GM19193 (cell line): ENCODE data around the gene FAR2.

Source experiments
- POLR2A ChIP-seq: IDR thresholded peaks from 4 replicates; pipeline ENCODE4 v1.6.1; 2011; ENCODE audit not compliant: insufficient read depth, insufficient read length; ENCODE audit errors: extremely low read depth

Gene FAR2

DNA sequence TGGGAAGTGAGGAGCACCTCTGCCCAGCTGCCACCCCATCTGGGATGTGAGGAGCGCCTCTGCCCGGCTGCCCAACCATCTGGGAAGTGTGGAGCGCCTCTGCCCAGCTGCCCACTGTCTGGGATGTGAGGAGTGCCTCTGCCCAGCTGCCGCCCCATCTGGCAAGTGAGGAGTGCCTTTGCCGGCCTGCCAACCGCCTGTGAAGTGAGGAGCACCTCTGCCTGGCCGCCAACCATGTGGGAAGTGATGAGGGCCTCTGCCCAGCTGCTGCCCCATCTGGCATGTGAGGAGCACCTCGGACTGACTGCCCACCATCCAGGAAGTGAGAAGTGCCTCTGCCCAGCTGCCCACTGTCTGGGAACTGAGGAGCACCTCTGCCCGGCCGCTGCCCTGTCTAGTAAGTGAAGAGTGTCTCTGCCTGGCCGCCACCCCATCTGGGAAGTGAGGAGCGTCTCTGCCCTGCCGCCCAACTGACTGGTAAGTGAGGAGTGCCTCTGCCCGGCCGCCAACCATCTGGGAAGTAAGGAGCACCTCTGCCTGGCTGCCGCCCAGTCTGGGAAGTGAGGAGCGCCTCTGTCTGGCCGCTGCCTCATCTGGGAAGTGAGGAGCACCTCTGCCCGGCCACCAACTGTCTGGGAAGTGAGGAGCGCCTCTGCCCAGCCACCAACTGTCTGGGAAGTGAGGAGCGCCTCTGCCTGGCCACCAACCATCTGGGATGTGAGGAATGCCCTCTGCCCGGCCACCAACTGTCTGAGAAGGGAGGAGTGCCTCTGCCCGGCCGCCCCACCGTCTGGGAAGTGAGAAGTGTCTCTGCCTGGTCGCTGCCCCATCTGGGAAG, 22.6 kb downstream of the FAR2 start:
- no peak for TF ChIP-seq POLR2A

DNA sequence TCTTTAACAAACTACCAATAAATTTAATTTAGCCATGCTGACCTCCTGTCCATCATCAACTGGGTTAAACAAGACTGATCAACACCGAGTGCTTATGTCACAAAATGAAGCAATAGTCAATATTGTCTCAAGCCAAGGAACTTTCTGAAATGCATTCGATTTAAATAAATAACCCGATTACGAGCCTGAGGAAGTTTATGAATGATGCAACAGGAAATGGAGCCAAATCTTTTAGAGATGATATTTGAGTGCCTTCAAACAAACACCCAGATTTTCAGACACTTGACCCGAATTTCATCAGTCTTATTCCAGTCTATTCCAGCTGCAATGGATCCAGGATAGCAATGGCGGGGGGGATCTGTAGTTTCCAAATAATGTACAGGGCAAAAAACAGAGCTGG, 27.9 kb downstream of the FAR2 start:
- no peak for TF ChIP-seq POLR2A

- no peak for TF ChIP-seq POLR2A
Observed at GRCh38 chr12:29187756-29188155, 38.7 kb downstream of the FAR2 start.

- TF ChIP-seq POLR2A, result no peak
Observed at GRCh38 chr12:29191267-29191850, 42.3 kb downstream of the FAR2 start.

- TF ChIP-seq POLR2A, result no peak
Observed at GRCh38 chr12:29198901-29199300, 49.8 kb downstream of the FAR2 start.

GRCh38 chr12:29200586-29200985, 51.5 kb downstream of the FAR2 start:
- no peak for TF ChIP-seq POLR2A

DNA sequence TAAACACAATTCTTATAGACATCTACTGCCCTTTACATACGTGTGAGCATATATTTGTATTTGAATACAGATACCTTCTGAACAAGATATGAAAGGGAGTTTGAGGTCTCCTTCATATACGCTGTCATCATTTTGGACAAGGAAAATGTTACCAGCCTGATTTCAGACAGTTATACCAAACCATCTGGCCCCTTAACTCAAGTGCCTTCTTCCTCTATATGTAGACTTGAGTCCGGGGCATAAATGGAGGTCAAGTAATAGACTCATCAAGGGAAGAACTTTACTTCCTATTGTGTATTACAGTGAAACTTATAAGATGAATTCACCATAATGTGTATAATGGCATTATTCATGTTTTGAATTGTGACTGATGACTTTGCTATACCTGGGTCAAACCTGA, 52.2 kb downstream of the FAR2 start:
- no peak for TF ChIP-seq POLR2A

- no peak for TF ChIP-seq POLR2A
Observed at GRCh38 chr12:29201746-29202145, 52.7 kb downstream of the FAR2 start.

GRCh38 chr12:29204521-29204920, 55.4 kb downstream of the FAR2 start:
- TF ChIP-seq POLR2A, result no peak

GRCh38 chr12:29207120-29207519, 58.0 kb downstream of the FAR2 start:
- no peak for TF ChIP-seq POLR2A

- TF ChIP-seq POLR2A, result no peak
Observed at GRCh38 chr12:29208060-29208459, 59.0 kb downstream of the FAR2 start.

- TF ChIP-seq POLR2A, result no peak
Observed at GRCh38 chr12:29208936-29209701, 60.0 kb downstream of the FAR2 start.

GRCh38 chr12:29211696-29212095, 62.6 kb downstream of the FAR2 start:
- no peak for TF ChIP-seq POLR2A

- no peak for TF ChIP-seq POLR2A
Observed at GRCh38 chr12:29212682-29213403, 63.8 kb downstream of the FAR2 start.

DNA sequence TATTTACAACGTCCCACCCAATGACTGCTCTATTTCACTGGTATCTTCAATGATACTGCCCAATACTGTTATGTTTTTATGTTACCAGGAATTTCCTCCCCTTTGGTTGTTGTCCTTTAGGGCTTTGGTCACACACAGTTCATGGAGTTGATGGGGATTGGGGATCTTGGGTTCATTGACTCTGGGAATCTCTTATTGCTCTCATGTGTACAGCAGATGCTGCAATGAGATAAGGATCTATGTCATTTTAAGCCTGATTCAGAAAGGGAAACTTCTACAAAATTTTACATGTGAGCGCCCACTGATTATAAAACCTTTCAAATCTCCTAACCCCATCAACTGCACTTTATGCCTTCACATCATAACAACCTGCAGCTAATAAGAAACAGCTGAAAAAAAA, 67.2 kb downstream of the FAR2 start:
- no peak for TF ChIP-seq POLR2A

DNA sequence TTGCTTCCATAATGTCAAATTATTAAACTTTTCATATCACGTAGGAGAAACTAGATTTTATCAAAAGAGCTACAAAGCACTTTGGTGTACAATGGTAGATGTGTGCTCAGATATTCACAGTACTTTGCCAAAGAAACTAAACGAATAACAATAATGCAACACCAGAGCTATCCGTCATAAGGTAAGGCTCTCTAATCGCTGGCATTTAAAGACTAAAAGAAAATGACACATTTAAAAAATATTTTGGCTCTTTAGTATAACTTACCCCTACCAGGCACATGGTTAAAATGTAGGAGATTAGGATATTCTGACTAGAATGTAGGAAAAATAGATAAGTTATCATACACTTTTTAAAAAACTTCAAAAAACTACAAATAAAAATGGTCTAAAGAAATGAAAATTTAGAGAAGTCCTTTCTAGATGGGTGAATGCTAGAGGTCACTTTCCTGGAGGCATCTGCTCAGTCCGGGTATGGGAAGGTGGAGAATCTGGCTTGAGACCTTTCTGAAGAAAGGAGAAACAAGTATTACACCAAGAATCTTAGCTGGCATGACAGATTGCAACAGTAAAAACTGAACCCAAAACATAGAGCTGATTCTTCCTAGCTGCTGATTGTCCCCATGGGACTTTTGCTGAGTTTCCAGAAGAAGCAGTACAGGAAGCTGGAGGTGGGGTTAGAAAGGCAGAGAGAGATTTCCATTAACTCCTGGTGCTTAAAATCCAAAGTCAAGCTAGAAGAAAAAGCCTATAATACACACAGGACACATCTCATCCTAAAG, 67.9 kb downstream of the FAR2 start:
- no peak for TF ChIP-seq POLR2A
